CD4-positive, alpha-beta T cell treated with Interleukin-12 subunit alpha and Interleukin-12 subunit beta, for 1 hour (primary cell): Measurements from ENCODE around the gene BPIFB2.
A peak's percentile ranks its signal among the peaks of the same experiment; 100 is the strongest.
"Not testable (repeated sequence)": the region's sequence is repeated elsewhere in the genome, so short reads cannot be mapped to it uniquely, and the experiment has no call there.

ENCODE experiments used
- DNase-seq: peaks from one replicate; pipeline ENCODE4 v3.0.0-alpha.2; 2020

The BPIFB2 gene, protein sequence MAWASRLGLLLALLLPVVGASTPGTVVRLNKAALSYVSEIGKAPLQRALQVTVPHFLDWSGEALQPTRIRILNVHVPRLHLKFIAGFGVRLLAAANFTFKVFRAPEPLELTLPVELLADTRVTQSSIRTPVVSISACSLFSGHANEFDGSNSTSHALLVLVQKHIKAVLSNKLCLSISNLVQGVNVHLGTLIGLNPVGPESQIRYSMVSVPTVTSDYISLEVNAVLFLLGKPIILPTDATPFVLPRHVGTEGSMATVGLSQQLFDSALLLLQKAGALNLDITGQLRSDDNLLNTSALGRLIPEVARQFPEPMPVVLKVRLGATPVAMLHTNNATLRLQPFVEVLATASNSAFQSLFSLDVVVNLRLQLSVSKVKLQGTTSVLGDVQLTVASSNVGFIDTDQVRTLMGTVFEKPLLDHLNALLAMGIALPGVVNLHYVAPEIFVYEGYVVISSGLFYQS

DNA sequence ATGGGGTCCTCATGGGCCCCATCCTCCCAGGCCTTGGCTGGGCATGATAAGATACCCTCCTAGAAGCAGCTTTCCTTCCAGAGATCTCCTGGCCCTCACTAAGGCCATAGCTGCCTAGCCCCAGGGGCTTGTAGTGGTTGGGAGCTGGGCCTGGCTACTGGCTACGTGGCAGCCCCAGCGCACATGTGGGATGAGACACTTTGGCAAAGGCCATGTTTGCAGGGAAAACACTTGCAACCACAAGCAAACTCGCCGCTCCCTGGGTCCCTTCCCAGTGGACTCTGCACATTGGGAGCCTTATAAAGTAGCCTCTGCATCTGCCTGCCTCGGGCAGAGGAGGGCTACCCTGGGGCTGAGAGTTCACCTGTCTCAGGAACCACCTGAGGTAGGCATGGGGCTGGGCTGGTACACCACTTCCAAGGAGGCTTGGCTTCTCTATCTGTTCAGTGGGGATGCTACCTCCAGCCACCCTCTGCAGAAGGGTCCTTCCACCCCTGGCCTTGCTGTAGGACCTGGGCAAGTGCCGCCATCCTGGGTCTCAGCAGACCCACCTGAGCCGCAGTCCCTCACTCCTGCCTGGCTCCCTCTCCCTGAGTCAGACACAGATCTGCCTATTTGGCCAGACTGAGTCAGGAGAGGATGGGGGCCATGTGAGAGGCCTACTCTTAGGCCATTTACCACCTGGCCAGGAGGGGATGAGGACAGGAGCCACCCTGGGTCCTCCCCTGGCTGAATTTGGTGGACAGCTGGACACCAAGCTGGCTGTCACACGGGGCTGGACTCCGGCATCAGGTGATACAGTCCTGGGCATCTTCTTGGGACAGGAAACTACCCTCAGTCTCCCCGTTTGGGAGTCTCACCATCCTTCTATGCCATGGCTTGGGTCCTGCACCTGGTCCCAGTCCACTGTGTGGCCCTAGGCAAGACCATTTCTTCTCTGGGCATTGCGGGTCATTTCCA is at the start of gene BPIFB2:
TSS of gene BPIFB2 (plus strand) at position 329 of the 960 bp plus-strand sequence. CDS start 871 bp downstream, outside the sequence.
- no peak for DNase-seq

DNA sequence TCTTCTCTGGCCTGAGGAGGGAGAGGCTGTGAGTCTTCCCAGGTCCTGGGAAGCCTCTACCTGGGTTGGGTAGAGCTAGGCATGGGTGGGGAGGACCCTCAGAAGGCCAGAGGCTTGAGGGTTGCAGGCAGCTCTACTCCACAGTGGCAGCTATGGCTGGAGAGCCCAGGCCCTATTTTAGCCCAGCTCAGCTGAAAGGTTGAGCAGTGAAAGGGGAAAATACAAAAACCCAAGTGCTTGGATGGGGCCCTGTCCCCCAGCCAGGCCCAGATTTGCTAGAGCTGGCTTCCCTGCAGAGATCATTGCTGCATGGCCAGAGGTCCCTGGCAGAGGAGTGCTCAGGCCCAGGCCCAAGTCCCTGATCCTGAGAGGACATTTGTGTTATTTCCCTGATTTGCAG is 48.9 kb upstream of the BPIFB2 start:
- DNase-seq, result no peak

DNA sequence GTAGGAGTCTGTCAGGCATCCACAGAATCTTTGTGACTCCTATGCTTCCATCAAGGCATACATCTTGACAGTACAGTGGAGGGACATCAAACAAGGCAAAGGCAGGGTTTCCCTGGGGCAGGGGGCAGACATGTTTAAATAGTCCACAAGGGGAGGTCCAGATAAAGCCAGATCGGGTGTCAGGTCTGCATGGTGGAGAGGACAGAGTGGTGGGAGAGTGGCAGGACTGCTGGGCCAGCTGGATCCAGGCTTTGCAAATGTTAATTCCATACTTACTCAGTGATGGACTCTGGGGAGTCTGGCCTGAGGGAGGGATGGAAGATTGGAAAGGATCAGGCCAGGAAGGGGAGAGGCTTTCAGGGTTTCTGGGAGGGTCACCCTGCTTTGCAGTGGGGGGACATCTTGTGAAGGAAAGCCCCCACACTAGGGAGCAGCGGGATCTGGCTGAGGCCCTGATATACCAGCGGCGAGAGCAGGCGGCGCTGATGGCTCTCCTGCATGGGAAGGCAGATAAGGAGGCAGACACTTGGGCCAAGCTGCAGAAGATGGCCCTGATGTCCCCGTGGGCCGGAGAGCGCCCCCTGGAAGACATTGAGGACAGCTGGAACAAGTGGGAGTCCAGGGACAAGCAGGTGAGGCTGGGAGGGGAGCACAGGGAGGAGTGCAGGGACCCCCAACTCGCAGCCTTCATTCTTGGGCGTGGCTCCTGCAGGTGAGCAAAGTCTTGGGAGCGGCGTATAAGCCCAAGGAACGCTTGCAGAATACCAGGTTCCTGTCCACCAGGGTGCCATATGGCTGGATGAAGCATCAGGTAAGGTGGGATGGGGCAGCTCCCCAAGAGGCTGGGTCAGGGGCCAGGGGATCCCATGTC is 47.9 kb upstream of the BPIFB2 start:
- no peak for DNase-seq

DNA sequence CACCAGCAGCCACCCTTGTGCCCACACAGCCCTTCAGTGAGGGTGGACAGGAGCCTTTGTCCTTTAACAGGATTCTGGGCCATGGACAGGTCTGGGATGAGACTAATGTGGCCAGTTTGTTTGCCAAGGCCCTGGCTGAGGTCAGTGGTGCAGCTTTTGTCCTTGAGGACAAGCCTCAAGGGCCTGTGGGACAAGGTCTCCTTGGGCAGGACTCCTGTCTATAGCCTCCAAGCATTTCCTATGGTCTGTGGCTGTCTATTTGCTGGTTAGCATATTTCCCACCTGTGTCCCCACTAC is 47.3 kb upstream of the BPIFB2 start:
- DNase-seq, result no peak

DNA sequence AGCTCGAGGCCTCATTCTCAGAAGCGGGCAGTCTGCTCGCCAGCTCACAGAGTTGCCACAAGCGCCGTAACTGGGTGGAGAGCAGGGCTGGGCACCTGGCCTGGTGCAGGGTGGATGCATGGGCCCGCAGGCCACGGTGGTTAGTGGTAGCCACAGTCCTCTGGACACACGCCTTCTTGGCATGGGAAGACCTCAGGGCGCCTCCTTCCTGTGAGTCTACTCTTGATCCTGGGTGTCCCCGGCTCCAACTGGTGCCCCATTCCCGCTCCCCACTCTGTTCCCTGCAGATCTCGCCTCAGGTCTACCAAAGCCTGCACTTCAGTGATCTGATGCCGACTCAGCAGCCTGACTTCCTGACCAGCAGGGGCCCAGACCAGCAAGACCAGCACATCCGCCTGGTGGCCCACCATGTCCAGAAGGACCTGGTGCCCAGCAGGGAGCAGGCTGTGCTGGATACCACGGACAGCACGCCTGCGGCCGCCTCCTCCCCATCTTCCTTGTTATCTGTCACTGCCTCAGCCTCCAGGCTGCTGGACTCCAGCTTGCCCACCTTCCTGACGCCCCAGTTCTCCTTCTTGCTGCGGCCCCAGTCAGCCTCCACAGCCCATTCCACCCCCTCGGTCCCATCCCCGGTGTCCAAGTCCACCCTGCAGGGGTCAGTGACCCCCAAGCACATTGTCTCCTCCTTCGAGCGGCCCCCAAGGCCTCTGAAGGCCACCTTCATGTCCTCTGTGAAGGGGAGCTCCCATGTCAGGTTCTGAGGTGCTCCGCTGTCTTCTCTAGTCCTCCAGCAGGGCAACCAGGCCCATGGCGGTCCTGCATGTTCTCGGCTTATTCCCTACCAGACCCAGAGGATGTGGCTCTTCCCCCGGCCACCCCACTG is 46.4 kb upstream of the BPIFB2 start:
- no peak for DNase-seq

DNA sequence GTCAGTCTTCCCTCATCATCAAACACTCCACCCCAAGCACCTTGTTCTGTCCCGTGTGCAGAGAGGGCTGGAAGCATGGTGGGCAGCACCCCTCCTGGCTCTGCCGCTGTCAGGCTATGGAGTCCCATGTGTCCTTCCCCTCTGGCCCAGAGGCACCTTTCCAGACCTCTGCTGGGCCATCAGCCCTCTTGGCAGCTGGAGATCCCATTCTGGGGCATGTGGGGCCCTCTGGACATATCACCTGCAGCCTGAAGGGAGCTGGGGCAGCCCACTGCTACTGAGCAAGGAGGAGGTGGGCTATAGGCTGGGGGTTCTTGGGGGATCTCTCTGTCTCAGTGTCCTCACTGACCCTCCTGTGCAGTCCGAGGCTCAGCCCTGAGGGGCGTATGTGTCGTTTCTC is 45.5 kb upstream of the BPIFB2 start:
- no peak for DNase-seq

DNA sequence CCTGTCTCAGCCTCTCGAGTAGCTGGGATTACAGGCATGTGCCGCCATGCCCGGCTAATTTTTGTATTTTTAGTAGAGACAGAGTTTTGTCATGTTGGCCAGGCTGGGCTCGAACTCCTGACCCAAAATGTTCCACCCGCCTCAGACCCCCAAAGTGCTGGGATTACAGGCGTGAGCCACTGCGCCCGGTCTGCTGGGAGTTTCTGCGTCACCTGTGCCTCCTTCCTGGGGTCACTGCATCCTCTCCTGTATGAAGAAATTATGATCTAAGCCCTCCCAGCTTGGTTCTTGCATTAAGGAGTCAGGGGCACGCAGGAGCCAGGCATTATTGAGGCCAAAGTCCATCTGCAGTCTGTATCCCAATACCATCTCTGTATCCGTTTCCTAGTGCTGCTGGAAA is 44.9 kb upstream of the BPIFB2 start:
- not testable (repeated sequence) for DNase-seq

DNA sequence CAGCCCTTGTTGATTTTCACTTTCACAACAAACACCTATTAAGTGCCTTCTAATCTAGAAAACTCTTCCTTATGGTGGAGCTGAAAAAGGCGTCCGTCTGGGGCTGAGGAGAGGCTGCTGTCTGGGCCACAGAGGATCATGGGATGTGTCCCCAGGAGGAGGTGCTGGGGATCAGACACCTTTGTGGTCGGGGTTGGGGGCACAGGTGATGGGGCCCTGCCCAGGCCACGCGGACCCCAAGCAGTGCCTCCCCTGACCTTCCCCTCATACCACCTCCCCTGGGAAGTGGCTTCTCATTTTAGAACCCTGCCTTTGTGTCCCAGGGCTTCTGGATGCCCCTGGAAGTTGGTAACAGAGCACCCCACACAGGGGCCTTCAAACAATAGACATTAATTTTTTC is 44.3 kb upstream of the BPIFB2 start:
- no peak for DNase-seq

DNA sequence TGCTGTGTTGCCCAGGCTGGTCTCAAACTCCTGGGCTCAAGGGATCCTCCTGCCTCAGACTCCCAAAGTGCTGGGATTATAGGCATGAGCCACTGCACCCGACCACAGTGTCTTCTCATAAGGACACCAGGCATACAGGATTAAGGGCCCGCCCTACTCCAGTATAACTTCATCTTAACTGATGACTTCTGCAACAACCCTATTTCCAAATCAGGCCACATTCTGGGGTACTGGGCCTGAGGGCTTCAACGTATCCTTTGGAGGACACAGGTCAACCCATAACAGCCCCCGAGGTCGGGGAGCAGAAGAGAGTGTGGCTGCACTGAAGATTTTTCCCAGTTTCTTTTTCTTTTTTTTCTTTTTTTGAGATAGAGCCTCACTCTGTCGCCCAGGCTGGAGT is 42.9 kb upstream of the BPIFB2 start:
- DNase-seq, result no peak

DNA sequence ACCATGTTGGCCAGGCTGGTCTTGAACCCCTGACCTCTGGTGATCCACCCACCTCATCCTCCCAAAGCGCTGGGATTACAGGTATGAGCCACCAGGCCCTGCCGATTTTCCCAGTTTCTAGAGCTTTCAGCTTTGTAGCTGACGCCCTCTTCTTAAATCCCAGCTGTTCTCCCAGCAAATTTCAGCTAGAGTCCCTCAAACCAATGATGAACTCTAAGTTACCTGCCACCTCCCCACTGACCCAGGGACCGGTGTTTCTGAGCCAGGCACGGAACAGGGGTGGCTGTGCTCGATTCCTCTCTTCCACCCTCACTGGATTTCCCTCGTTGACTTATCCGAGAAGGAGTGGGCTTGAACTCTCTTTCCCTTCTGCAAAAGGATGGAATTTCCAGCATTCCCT is 42.4 kb upstream of the BPIFB2 start:
- DNase-seq, result no peak

DNA sequence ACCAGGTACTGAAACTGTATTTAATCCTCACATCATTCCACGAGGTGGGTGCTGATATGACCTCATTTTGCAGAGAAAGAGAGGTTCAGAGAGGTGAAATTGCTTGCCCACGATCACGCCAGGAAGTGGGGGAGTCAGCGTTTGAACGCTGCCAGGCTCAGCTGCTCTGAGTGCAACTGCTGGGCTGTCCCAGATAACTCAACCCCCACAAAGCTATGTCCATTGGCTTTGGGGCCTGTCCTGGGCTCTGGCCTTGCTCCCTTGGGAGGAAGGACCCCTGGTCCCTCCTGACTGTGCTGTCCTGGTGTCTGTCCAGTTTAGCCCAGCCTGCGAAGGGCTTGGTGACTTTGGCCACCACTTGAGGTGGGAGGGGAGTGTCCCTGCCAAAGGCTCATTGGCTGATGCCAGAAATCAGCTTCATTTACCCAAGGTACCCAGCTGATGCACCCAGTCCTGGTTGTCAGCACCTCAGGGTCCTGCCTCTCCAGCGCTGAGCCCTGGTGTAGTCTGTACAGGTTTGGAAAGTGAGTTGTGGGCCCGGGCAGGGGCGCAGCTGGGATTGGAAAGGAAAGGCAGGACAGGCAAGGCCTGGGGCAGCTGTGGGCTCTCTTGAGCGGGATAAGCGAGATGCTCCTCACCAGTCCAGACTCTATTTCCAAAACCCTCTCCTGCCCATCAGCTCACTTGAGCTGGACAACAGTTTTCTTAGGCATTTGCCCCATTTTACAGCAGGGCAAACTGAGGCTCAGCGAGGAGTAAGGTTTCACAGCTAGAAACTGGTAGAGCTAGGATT is 41.7 kb upstream of the BPIFB2 start:
- peak; percentile 50 for DNase-seq

DNA sequence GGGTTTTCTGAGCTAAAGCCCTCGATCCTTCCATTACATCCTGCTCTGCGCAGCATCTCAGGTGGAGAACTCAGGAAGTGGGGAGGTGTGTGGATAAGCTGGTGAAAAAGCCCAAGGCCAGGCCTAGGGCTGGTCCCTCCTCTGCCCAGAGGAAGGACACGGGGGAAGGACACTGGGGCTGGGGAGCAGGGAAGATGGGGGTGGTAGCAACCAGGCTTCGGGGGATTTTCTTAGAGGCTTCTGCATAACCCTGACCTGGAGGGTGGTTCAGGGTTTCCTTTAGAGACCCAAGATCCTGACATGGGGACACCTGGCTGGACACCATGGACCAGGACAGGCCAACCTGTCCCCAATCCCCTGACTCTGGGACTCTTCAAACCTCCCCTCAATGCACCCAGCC is 41.1 kb upstream of the BPIFB2 start:
- no peak for DNase-seq

DNA sequence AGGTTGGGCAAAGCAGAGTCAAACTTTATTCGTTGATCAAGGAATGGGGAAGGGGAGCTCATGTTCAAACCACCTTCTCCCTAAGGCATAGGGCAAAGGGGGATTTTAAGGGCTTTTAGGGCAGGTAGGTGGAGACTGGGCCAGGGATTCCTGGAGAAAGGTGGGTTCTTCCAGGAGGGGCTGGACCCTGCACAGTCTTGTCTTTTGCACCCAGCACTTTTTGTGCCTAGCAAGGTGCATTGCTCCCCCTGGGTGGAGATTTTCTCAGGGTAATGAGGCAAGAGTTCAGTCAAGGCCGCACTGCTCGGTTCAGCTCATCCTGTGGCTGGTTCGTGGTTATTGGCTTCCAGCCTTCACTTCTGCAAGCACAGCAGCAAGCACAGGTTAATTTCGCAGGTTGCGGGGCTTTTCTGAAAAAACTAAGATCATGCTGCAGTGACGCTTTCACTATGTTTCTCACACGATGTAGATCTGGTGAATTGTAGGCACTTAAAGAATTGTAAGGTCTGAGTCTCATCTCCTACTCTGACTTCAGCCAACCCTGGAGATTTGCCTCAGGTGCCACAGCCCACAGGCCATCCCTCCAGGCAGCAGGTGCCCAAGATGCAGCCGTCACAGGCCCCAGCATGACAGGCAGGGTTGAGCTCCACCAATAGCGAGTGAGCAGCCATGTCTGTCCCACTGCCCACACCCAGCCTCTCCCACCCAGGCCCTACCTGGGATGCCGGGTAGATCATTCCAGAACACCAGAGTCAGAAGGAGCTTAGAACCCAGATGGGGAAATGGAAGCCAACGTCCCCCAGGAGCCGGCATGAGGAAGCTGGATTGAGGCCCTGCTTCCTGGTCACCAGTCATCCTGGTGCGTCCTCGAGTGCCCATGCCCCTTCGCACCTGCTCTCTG is 40.4 kb upstream of the BPIFB2 start:
- DNase-seq, result peak; percentile 72

DNA sequence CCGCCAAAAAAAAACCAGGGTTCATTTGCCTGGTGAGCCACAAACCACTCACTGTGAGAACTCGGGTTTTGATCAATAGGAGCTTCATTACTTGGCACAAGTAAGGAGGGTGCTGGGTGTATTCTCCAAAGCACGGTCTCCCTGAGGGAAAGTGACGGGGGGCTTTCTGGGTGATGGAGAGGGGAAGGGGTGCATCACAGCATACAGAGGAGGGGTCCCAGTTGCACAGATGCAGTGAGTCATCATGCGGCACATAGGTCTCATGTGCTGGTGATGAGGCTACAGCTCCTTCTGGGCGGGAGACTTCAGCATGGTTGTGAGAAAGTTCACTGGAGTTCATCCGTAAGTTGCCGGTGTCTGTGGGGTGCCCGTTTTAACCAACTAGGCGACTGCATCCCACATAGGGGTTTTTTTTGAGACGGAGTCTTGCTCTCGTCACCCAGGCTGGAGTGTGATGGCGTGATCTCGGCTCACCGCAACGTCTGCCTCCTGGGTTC is 39.5 kb upstream of the BPIFB2 start:
- DNase-seq, result peak; percentile 72

DNA sequence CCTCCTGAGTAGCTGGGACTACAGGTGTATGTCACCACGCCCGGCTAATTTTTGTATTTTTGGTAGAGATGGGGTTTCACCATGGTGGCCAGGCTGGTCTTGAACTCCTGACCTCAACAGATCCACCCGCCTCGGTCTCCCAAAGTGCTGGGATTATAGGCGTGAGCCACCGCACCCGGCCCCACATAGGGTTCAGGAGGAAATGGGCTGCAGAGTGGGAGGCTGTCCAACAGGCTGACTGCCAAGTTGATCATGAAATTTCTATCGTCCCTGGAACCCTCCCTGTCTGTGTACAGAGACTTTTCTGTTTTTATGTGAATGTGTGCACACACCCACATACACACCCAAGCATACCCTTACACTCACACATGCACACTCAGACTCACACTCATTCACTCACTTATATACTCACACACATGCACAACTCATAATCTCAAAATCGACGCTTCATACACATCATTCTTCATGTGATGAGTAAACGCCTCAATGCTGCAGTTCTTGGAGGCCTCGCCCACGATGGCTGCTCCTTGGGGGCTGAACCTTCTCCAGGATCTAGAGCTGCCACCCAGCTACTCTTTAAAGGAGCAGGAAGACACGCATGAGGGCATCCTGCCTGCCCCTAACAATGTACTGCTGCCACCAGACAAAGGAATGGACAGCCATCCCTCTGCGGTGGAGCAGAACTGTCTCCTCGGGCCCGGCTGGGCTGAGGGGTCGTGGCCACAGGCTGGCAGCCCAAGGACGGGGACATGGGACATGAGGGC is 38.8 kb upstream of the BPIFB2 start:
- no peak for DNase-seq

DNA sequence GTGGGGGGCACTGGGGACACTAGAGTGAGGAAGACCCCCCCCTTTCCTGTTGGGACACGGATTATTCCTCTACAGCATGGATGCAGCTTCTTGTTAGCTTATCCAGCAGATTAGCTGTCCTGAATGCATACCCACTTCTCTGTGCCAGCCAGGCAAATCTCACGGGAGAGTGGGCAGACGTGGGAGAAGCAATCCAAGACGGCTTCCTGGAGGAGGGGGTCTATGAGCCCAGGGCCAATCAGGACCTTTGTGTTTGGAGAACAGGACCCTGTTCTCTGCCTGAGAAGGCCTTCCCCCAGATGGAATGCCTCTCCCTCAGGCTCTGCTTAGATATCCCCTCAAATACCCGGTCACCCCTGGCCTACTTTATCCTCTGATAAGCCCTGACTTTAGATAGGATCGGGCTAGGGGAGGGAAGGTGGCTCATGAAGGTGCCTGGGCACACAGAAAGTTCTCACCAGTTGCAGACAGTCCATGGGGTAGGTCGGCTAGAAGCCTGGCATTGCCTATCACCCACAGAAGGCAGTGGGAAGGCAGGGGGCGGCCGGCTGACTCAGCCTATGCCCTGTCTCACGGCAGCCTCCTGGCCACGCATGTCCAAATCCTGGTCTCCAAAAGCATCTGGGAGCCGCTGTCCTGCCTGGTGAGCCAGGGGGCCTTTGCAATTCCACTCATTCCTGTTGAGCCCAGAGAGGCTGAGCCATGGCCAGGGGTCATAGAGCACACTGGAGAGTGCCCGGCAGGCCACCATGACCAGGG is 38.0 kb upstream of the BPIFB2 start:
- DNase-seq, result no peak

DNA sequence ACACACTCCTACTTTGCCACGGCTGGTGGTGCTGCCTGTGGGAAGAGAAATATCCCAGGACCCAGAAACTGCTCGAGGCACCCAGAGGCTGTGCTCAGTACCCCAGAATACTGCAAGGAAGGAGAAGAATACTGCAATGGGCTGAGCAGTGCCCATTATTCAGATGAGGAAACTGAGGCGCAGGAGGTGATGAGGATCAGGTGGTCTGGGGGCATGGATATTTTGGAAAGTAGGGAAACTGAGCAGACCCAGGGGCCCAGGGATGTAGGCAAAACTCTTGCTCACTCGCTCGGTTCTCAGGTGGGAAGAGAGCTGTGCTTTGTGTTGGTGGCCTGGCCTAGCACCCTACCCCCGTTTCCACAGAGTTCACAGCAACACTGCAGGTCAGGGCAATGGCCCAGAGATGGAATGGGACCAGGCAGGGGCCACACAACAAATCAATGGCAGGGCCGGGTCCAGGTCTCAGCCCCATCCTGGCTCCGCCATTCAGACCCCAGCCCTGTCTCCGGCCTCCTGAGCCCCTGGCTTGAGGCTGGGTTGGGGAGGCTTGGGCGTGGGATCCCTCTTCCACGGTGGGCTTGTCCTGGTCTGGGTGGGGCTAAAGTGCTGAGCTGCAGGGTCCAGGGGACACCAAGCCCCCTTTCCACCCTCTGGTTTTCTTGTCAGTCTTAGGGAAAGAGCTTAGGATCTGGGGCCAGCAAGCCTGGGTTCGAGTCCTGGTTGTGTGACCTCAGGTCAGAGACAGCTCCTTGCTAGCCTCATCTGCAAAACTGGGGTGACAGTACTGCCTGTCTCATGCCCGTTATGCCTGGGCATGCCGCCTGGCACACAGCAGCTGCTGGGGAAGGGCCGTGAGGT is 37.2 kb upstream of the BPIFB2 start:
- DNase-seq, result no peak
